HG03469 (cell line): Measurements from ENCODE around the gene OTOP3.

Experiments used
- ATAC-seq: cut with Tn5 transposase; IDR thresholded peaks from one replicate; pipeline ENCODE4 v1.9.1; 2021; ENCODE audit warnings: mild to moderate bottlenecking, moderate library complexity, moderate number of reproducible peaks; ENCODE audit not compliant: unreplicated experiment

OTOP3 gene

DNA sequence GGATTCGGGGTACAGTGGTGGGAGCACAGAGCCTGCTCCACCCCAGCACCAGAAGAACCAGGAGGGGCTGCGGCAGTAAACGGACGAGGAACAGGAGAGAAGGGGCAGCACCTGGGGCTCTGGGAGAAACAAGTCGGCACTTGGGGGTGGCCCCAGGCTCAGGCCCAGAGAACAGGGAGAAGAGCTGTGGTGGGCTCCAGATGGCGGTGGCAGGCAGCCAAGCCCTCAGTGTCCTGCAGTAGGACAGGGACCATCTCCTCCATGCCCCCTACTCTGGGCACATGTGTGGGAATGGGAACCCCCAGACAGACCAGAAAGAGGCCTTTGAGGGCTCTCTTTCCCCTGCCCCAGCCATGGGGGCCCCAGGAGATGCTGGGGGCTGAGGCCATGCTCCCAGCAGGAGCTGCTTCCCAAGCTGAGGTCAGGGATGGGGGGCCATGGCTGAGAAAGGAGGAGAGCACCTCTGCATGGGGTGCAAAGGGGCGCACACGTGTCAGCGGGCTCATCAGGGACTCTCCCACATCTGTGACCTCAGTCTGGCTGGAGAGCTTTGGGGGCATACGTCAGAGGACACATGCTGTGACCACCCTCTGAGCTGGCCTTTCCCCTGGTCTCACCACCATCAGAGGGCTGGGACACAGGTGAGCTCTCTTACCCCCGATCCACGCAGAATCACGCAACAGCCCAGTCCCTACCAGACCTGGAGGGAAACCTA, 19.4 kb upstream of the OTOP3 start:
- no peak for ATAC-seq

DNA sequence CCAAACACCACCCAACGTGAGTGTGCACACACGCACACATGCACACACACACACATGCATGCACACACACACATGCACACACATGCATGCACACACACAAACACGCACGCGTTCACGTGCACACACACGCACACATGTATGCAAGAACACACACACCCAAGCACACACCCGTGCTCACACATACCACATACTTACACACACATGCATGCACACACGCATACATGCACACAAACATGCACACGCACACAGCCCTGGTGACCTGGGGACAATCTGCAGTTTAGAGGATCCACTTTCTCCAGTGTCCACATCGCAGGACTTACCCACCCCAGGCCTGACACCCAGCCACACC, 18.9 kb upstream of the OTOP3 start:
- no peak for ATAC-seq

GRCh38 chr17:74917430-74917829, 18.3 kb upstream of the OTOP3 start:
- no peak for ATAC-seq

DNA sequence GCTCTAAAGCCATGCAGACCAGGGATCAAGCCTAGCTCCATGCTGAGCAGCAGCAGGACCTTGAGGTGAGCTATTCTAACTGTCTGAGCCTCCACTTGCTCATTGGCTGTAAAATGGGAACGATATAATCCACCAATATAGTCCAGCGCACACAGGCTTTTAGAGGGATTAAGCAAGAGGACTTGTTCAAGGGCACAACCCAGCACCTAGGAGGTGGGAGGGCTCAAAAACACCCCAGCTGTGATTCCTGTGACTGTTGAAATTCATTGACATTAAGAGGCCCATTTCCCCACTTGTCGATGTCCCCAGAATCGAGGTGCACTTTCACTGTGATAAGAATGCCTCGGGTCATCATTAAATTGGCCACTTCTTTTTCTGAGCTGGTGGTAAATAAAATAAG, 16.8 kb upstream of the OTOP3 start:
- no peak for ATAC-seq

GRCh38 chr17:74919440-74920305, 16.0 kb upstream of the OTOP3 start:
- no peak for ATAC-seq

DNA sequence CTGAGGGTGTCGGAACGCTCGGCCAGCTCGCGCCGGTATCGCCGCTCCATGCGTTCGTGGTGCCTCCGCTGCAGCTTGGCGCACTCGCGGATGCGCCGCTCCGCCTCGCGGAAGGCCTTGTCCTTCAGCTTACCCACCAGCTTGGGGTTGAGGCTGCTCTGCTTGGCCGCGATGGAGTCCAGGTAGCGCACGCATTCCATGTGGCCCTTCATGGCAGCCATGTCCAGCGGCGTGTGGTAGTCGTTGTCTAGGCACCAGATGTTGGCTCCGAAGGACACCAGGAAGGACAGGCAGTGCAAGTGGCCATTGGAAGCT, 15.4 kb upstream of the OTOP3 start:
- ATAC-seq: no peak

DNA sequence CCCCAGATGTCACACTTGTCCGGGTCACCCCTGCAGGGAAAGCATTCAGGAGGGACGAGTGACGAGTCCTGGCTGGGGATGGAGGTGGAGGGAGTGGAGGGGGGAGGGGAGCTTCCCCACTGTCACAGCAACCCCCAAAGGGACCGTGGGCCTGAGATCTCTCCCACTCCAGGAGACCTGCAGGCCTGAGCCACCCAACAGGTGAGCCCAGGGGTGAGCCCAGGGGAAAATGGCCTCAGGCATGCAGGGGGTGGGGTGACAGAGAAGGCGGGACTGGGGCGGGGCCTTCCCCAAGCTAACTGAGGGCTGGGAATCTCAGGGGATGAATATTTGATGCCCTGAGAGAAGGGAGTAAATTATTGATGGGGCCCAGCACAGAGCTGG, 15.1 kb upstream of the OTOP3 start:
- no peak for ATAC-seq

GRCh38 chr17:74921026-74921681, 14.5 kb upstream of the OTOP3 start:
- ATAC-seq: no peak

- no peak for ATAC-seq
Observed at GRCh38 chr17:74921769-74922168, 13.9 kb upstream of the OTOP3 start.

DNA sequence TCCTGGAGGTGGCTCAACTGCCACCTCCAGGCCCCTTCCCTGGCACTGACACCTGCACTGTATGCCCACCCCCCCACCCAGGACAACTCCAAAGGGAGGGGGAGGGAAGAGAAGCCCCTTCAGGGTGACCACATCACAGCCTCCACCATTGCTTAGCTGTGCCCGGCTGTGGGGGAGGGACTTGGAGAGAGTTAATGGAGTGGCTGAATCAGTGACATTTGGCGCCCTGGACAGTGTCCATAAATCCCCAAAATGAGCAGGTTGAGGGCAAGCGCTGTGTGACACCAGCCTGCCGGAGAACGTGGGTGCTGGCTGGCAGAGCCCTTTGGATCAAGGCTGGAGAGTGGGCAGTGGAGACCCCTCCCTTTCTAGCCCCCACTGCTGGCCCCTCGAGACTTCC, 13.5 kb upstream of the OTOP3 start:
- ATAC-seq: no peak

- no peak for ATAC-seq
Observed at GRCh38 chr17:74922694-74923537, 12.8 kb upstream of the OTOP3 start, which contains the start of gene USH1G. TSS of gene USH1G (minus strand) at chr17:74923255. CDS start at chr17:74923073, 182 bp downstream.

DNA sequence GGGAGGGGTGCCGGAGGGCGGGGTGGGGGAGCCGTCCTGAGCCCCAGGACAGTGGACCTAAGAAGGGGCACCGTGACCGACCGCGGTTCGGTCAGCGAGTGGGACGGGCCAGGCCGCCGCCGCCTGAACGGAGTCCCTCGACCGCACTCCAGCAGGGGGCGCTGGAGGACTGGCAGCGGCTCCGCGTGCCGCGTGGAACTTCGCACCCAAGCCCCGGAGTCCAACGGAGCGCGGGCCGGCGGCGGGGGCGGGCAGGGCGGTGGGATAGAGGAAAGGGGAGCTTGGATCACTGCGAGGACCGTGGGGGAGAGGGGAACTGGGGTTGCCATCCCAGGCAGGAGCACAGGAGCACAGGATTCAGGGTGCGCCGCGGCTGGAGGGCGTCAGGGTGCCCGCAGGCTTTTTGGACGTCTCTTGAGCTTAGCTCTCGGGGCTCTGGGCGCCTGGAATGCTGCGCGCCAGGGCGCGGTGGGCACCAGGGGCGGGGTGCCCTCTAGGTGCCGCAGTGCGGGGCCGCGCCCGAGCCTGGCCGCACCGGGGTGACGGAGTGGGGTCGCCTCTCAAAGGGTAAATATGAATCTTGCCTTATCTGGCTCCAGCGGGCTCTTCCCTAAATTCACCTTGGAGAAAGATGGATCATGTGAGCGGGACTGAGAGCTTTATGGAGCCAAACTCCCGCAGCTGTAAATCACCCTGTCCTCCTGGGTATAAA, 12.0 kb upstream of the OTOP3 start:
- no peak for ATAC-seq

DNA sequence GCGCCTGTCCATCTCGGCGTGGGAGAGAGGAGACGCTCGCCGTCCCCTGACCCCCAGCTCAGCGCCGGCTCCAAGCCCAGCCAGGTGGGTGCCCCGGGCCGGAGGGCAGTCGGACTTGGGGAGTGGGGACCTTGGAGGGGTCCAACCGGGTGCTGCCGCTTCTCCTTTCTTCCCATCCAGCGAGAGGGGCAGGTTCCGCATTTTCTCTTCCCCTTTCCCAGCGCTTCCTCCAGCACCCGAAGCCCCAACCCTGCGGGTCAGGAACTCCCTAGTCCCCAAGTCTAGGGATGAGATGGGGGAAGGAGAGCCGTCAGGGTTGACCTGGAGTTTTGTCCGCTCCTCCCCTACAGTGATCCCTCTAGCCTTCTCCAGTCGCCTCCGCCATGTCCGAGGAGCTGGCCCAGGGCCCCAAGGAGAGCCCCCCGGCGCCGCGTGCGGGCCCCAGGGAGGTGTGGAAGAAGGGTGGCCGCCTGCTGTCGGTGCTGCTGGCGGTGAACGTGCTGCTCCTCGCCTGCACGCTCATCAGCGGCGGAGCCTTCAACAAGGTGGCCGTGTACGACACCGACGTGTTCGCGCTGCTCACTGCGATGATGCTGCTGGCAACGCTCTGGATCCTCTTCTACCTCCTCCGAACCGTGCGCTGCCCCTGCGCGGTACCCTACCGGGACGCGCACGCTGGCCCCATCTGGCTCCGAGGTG, 11.3 kb upstream of the OTOP3 start, which contains the start of gene OTOP2:
TSS of gene OTOP2 (plus strand) at position 24 of the 699 bp plus-strand sequence. CDS start at position 384, 360 bp downstream.
- no peak for ATAC-seq

DNA sequence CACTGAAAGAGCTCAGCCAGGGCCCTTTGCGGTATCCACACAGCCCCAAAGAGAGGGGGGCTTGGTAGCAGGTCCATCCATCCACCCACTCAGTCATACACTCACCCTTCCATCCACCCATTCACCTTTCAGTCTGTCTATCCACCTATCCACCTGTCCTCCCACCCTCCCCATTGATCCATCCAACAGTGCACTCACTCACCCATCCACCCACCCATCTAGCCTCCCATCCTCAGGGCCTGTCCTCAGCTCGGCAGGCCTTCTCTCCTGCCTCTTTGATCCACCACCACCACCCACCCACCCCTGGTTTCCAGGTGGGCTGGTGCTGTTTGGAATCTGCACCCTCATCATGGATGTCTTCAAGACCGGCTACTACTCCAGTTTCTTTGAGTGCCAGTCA, 10.5 kb upstream of the OTOP3 start:
- no peak for ATAC-seq

GRCh38 chr17:74928786-74929185, 6.9 kb upstream of the OTOP3 start:
- no peak for ATAC-seq

DNA sequence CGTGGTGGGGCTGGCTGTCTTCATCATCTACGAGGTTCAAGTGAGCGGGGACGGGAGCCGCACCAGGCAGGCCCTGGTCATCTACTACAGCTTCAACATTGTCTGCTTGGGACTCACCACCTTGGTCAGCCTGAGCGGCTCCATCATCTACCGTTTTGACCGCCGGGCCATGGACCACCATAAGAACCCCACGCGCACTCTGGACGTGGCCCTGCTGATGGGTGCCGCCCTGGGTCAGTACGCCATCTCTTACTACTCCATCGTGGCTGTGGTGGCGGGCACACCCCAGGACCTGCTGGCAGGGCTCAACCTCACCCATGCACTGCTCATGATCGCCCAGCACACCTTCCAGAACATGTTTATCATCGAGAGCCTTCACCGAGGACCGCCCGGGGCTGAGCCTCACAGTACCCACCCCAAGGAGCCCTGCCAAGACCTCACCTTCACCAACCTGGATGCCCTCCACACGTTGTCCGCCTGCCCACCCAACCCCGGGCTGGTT, 5.1 kb upstream of the OTOP3 start:
- ATAC-seq: no peak

DNA sequence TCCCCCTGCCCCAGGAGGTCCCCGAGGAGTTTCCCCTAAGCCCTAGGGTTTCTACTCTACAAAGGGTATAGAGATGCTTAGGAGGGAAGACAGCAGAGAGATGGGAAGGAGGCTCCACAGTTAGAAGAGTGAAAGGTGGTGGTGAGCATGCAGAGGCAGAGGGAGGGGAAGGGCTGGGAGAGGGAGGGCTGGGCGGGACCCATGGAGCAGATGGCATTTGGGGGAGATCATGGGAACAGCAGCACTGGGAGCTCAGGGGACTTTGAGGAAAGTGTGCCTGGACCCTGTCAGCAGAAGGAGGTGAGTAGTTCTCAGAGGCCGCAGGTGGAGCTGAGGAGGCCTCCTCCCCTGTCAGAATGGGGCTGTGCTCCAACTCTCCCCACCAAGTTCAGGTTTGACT, 650 bp upstream of the OTOP3 start:
- no peak for ATAC-seq

DNA sequence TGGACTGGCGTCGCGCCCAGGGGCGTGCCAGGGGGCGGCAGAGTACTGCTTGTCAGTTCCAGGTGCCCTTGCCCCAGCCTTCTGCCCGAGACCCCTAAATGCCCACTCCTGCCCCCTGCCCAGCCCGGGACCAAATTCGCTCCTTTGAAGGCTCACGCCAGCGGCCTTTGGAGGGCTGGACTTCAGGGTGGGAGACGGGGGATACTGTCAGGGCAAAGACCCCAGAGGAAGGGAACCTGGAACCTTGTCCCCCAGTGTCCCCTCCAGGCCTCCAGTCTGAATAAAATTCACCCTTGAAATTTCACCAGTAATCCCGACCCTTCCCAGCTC, 737 bp downstream of the OTOP3 start:
- ATAC-seq: no peak
